ENCODE results near the gene GAD1.

DNA sequence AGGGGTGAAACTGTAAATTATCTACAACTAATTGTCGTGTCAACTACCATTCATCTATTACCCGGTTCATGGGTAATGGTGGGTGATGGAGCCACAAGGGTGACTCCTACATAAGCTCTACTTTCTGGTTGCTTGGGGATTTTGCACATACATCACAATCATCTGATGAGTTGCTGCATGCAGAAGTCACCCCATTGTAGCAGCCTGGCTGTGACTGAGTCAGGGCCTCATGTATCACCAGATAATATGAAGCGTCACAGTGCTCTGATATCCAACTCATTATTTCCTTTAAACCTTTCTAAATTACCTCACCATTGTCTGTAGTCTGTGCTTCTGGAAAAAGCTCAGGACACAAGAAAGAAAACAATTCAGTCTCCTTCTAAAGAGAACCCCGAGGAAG is 79.9 kb downstream of the GAD1 start:
- TF ChIP-seq CTCF (IDR thresholded peaks at IDR 0.05) (no peak), ZFX (IDR thresholded peaks at IDR 0.05; ENCODE audit: borderline replicate concordance) (no peak)

All from 22Rv1 (cell line).